HEK293T (cell line): ENCODE measurements around the gene DHRS12.

Experiments
- CTCF ChIA-PET: fragments of 350-600 bp; formaldehyde crosslinking; extraction: SDS; loops from one replicate; lab custom pipeline; 2021; ENCODE audit warnings: antibody characterized with exemption, inconsistent platforms; lab: Yijun Ruan, JAX
- POLR2A ChIA-PET: fragments of 350-600 bp; formaldehyde crosslinking; extraction: SDS; loops from one replicate; lab custom pipeline; 2020; ENCODE audit warnings: antibody characterized with exemption, inconsistent platforms; lab: Yijun Ruan, JAX
- DNase-seq: peaks from one replicate; pipeline ENCODE4 v3.0.0; 2012; ENCODE audit warnings: mixed read lengths; ENCODE audit errors: extremely low spot score
- ARNT ChIP-seq: fragments of 450-650 bp; IDR thresholded peaks from 2 replicates; pipeline ENCODE4 v1.6.1; 2017; ENCODE audit warnings: mild to moderate bottlenecking
- BHLHE40 ChIP-seq: fragments of 450-650 bp; IDR thresholded peaks from 2 replicates; pipeline ENCODE4 v1.6.1; 2016; ENCODE audit warnings: mild to moderate bottlenecking, moderate library complexity, borderline replicate concordance
- CTBP1 ChIP-seq: fragments of 450-650 bp; IDR thresholded peaks from 2 replicates; pipeline ENCODE4 v1.6.1; 2016; ENCODE audit warnings: borderline replicate concordance
- ELF4 ChIP-seq: fragments of 450-650 bp; IDR thresholded peaks from 2 replicates; pipeline ENCODE4 v1.6.1; 2017; ENCODE audit warnings: antibody characterized with exemption
- FOXA1 ChIP-seq: fragments of 450-650 bp; IDR thresholded peaks from 2 replicates; pipeline ENCODE4 v1.6.1; 2016; ENCODE audit warnings: mild to moderate bottlenecking
- FOXK2 ChIP-seq: fragments of 450-650 bp; IDR thresholded peaks from 2 replicates; pipeline ENCODE4 v1.6.1; 2016; ENCODE audit warnings: mild to moderate bottlenecking
- FOXM1 ChIP-seq: fragments of 450-650 bp; IDR thresholded peaks from 2 replicates; pipeline ENCODE4 v1.6.1; 2017; ENCODE audit warnings: mild to moderate bottlenecking, borderline replicate concordance
- HDGF ChIP-seq: fragments of 450-650 bp; IDR thresholded peaks from 2 replicates; pipeline ENCODE4 v1.6.1; 2017; ENCODE audit warnings: antibody characterized with exemption, borderline replicate concordance
- L3MBTL2 ChIP-seq: fragments of 450-650 bp; conservative IDR thresholded peaks from 2 replicates; pipeline ENCODE4 v1.6.1; 2016; ENCODE audit warnings: mild to moderate bottlenecking
- LEF1 ChIP-seq: fragments of 450-650 bp; IDR thresholded peaks from 2 replicates; pipeline ENCODE4 v1.6.1; 2017; ENCODE audit warnings: mild to moderate bottlenecking, borderline replicate concordance
- NFRKB ChIP-seq: fragments of 450-650 bp; IDR thresholded peaks from 2 replicates; pipeline ENCODE4 v1.6.1; 2016; ENCODE audit warnings: mild to moderate bottlenecking, moderate library complexity
- SP1 ChIP-seq: fragments of 450-650 bp; IDR thresholded peaks from 2 replicates; pipeline ENCODE4 v1.6.1; 2017
- SUZ12 ChIP-seq: fragments of 450-650 bp; IDR thresholded peaks from 2 replicates; pipeline ENCODE4 v1.6.1; 2016; ENCODE audit warnings: mild to moderate bottlenecking
- TARDBP ChIP-seq: fragments of 450-650 bp; IDR thresholded peaks from 2 replicates; pipeline ENCODE4 v1.6.1; 2016
- ZNF384 ChIP-seq: fragments of 450-650 bp; IDR thresholded peaks from 2 replicates; pipeline ENCODE4 v1.6.1; 2016
- TF ChIP-seq, protein P1 (sequence below): fragments of 450-650 bp; IDR thresholded peaks from 2 replicates; pipeline ENCODE4 v1.6.1; 2016

The DHRS12 gene

DNA sequence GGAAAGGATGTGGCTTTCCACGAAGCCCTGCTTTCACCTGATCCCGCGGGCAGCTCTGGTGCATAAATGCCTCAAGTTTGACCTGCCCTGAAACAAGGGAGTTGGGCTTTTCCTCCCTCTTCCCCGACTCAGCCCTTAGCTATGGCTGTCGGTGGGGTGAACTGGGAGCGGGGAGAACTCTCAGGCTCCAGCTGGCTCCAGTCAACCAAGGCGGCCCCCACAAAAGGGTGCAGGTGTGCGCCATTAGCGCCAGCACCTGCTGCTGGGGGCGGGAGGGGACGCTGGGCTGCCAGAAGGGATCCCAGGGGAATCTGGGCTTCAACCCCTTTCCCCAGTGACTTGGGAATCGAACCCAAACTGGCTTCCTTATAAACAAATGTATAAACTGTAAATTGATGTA is 7.1 kb upstream of the DHRS12 start:
- ChIA-PET POLR2A (interaction anchor here (0.7 kb wide), 1 partner anchor 14 kb away, joined by 3 read pairs; no protein-coding TSS in a partner anchor), CTCF (interaction anchor here (0.6 kb wide), 1 partner anchor 129 kb away, joined by 4 read pairs; no protein-coding TSS in a partner anchor)
- DNase-seq, result no peak
- TF ChIP-seq ZNF384 (no peak), CTBP1 (no peak), FOXA1 (no peak), FOXM1 (no peak), ELF4 (no peak), ARNT (no peak), SUZ12 (no peak), SP1 (no peak), HDGF (no peak), NFRKB (no peak), BHLHE40 (no peak), TARDBP (no peak), FOXK2 (no peak), LEF1 (no peak), L3MBTL2 (no peak)
- TF ChIP-seq, protein P1, sequence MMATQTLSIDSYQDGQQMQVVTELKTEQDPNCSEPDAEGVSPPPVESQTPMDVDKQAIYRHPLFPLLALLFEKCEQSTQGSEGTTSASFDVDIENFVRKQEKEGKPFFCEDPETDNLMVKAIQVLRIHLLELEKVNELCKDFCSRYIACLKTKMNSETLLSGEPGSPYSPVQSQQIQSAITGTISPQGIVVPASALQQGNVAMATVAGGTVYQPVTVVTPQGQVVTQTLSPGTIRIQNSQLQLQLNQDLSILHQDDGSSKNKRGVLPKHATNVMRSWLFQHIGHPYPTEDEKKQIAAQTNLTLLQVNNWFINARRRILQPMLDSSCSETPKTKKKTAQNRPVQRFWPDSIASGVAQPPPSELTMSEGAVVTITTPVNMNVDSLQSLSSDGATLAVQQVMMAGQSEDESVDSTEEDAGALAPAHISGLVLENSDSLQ, result no peak

GRCh38 chr13:51808811-51809210 is 4.8 kb upstream of the DHRS12 start:
- CTCF ChIA-PET, result no interaction called here

GRCh38 chr13:51807041-51807440 is 3.1 kb upstream of the DHRS12 start:
- ChIA-PET CTCF (interaction anchor here (0.8 kb wide), 1 partner anchor 9 kb away, joined by 4 read pairs; no protein-coding TSS in a partner anchor), POLR2A (no interaction called here)
- no peak for DNase-seq
- no peak for TF ChIP-seq NFRKB
- no peak for TF ChIP-seq SUZ12
- TF ChIP-seq ARNT, result no peak
- TF ChIP-seq CTBP1, result no peak
- no peak for TF ChIP-seq ELF4
- TF ChIP-seq TARDBP, result no peak
- no peak for TF ChIP-seq ZNF384
- no peak for TF ChIP-seq HDGF
- no peak for TF ChIP-seq SP1
- TF ChIP-seq LEF1, result no peak
- TF ChIP-seq FOXK2, result no peak
- no peak for TF ChIP-seq FOXM1
- no peak for TF ChIP-seq L3MBTL2
- no peak for TF ChIP-seq FOXA1
- TF ChIP-seq, protein P1, result no peak
- no peak for TF ChIP-seq BHLHE40

More at GRCh38 chr13:51808811-51809210, 4.8 kb upstream of the DHRS12 start:
- TF ChIP-seq LEF1 (no peak), L3MBTL2 (no peak), FOXK2 (no peak), HDGF (no peak), FOXM1 (no peak), SP1 (no peak), NFRKB (no peak), ELF4 (no peak), TARDBP (no peak), CTBP1 (no peak), FOXA1 (no peak), SUZ12 (no peak), ZNF384 (no peak), BHLHE40 (no peak), ARNT (no peak)
- TF ChIP-seq, protein P1, result no peak
- no peak for DNase-seq
- POLR2A ChIA-PET, result no interaction called here

- CTCF ChIA-PET, result no interaction called here
- POLR2A ChIA-PET, result no interaction called here
- no peak for DNase-seq
- TF ChIP-seq HDGF (no peak), BHLHE40 (no peak), ARNT (no peak), CTBP1 (no peak), FOXK2 (no peak), TARDBP (no peak), FOXA1 (no peak), ZNF384 (no peak), FOXM1 (no peak), LEF1 (no peak), L3MBTL2 (no peak), ELF4 (no peak), NFRKB (no peak), SP1 (no peak), SUZ12 (no peak)
- TF ChIP-seq, protein P1, result no peak
Measured at GRCh38 chr13:51806566-51806965, 2.6 kb upstream of the DHRS12 start.

DNA sequence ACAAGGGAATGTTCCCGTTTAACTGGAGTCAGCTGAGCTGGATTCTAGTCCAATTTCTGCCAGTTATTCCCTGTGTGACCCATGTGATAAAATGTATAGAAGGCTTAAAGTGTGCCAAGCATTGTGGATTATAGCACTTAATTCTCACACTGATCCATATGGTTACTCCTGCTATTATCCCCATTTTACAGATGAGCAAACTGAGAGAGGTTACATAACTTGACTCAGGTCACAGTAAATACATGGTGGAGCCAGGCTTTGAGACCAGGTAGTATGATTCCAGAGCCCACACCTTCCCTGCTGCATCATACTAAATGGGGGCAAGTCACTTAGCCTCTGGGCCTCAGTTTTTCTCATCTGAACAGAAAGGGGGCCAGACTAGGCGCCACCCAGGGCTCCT is 2.0 kb upstream of the DHRS12 start:
- DNase-seq, result no peak
- ChIA-PET POLR2A (no interaction called here), CTCF (interaction anchor here (1.4 kb wide), 1 partner anchor 9 kb away, joined by 9 read pairs; no protein-coding TSS in a partner anchor)
- TF ChIP-seq SP1 (no peak), ELF4 (no peak), HDGF (no peak), FOXK2 (no peak), TARDBP (no peak), LEF1 (no peak), ARNT (no peak), CTBP1 (no peak), FOXA1 (no peak), ZNF384 (no peak), L3MBTL2 (no peak), SUZ12 (no peak)
- TF ChIP-seq, protein P1, result no peak
